ENCODE results near the gene GABRP. TPM values are rescaled to one million over a fixed set of nuclear protein-coding genes. Genes with fewer than 3 reads are reported as not detected.
"Not testable (repeated sequence)": the region's sequence is repeated elsewhere in the genome, so short reads cannot be mapped to it uniquely, and the experiment has no call there.

Gene GABRP
- total RNA-seq, 1 donor from 2014 or later = 31.4 TPM

GRCh38 chr5:170792878-170793277 is 9.4 kb downstream of the GABRP start:
- no peak for DNase-seq

DNA sequence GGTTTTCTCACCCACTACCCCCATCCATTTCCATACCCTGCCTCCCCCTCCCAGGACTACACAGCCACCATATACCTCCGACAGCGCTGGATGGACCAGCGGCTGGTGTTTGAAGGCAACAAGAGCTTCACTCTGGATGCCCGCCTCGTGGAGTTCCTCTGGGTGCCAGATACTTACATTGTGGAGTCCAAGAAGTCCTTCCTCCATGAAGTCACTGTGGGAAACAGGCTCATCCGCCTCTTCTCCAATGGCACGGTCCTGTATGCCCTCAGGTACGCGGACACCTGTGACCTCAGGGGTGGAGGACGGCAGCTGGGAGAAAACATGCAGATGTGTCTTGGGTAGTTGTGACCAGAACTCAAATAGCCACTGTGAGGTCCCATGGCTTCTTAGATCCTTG is 11.6 kb downstream of the GABRP start:
- DNase-seq = no peak

- DNase-seq = no peak
Observed at GRCh38 chr5:170805666-170806065, 22.1 kb downstream of the GABRP start.

GRCh38 chr5:170809551-170809950 is 26.0 kb downstream of the GABRP start:
- DNase-seq = no peak

GRCh38 chr5:170811719-170812118 is 28.2 kb downstream of the GABRP start:
- DNase-seq = no peak

- DNase-seq = no peak
Observed at GRCh38 chr5:170813231-170813630, 29.7 kb downstream of the GABRP start.

GRCh38 chr5:170817195-170817594 is 33.7 kb downstream of the GABRP start:
- DNase-seq = no peak

DNA sequence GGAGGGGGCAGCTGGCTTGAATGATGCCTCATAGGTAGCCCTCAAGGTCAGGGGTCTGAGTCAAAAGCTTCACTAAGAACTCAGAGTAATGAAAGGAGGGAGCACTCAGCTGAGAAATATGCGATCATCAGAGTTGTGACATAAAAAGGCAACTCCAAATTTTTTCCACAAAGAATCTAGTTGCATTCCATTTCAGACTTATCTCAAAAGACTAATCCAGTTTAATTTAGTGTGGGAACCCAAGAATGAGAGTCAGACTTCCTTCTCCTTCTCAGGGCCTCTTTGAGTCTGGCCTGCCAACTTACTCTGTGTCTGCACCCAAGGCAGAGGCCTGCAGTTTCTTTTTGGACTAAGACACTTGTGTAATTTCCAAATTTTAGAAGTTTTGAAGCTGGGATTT is 34.7 kb downstream of the GABRP start:
- DNase-seq = no peak

DNA sequence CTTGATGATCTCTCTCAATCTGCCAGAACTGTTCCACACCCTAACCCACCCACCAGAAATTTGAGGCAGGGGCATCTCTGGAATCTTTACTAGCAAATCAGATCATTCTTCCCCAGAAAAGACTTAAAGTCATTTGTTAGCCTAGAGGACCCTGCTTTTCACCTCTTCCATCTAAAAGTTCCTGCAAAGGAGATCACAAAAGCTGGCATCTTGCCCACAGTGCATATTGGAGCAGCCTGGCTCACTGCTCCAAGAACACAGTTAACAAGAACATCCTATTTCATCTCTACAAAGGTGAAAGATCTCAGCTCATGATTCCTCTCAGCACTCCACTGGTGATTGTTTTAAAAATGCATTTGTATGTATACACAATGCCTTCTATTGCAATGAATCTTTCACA is 36.3 kb downstream of the GABRP start:
- DNase-seq = no peak

GRCh38 chr5:170821257-170821800 is 37.8 kb downstream of the GABRP start:
- no peak for DNase-seq

DNA sequence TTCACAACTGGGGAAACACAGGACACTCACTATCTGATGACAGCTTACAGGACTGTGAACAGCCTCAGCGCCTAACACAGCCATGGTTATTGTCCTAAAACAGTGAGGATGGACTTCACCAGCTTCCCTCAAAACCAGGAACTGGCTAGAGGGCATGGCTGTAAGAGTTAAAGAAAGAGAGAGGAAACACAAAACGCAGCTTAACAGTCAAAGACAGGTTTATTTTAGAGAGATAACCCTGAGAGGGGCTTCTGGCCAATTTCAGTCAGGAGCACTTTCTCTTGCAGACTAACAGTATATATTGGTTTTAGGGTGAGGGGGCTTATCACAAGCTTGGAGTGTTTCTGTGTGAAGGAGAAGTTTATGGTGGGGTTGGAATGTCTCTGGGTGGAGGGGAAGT is 42.6 kb downstream of the GABRP start:
- no peak for DNase-seq

GRCh38 chr5:170832241-170832640 is 48.7 kb downstream of the GABRP start:
- no peak for DNase-seq

DNA sequence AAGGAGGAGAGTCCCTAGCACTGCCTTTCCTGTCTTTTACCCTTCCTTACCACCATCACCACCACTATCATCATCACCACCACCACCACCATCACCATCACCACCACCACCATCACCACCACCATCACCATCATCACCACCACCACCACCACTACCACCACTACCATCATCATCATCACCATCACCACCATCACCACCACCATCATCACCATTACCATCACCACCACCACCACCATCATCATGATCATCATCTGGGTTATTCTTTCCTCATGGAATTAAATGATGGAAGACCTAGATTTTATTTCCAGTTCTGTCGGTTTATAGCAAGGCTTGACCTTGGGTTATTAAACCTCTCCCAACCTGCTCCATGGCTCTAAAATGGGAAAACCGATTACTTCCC is 50.5 kb downstream of the GABRP start:
- not testable (repeated sequence) for DNase-seq

DNA sequence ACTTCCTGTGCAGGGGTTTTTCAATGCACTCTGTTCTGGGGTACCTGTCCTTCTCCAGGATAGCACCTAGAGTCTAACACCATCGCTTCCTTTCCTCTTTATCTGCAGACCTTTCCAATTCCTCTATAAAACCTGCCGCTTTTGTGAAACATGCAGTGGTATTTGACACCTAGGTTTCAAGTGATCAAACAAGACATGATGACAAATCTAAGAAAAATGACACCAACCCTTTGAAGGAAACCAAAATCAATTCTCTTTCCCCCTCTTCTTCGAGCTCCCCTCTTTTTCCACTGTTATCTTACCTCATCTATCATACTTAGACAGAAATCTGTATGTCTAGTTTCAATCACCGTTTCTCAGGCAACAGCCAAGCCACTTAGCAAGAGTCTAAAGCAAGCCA is 52.7 kb downstream of the GABRP start:
- DNase-seq = no peak

- no peak for DNase-seq
Observed at GRCh38 chr5:170843870-170844269, 60.3 kb downstream of the GABRP start.

GRCh38 chr5:170844651-170845050 is 61.1 kb downstream of the GABRP start:
- no peak for DNase-seq

- DNase-seq = no peak
Observed at GRCh38 chr5:170846416-170846815, 62.9 kb downstream of the GABRP start.

DNA sequence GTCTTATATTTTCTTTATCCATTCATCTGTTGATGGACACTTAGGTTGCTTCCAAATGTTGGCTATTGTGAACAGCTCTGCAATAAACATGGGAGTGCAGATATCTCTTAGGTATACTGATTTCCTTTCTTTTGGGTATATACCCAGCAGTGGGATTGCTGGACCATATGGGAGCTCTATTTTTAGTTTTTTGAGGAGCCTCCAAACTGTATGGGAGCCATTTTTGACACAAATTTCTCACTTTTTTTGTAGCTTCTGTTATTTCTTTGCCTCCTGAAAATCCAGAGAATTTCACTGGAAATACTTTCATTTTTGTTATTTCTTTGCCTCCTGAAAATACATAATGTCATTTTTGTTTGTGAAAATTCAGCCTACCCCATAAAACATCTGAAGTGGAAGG is 63.3 kb downstream of the GABRP start:
- DNase-seq = no peak

DNA sequence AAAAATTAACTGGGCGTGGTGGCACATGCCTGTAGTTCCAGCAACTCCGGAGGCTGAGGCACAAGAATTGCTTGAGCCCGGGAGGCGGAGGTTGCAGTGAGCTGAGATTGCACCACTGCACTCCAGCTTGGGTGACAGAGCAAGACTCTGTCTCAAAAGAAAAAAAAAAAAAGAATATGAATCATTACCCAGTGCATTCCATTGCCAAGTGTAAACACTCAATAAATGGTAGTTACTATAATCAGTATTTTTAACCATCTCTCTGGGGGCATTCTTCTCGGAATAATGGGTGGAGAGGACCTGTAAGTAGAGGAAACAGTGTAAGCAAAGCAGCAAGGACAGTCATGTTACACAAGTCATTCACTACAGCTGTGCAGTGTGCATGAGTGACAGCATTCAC is 64.5 kb downstream of the GABRP start:
- DNase-seq = no peak

DNA sequence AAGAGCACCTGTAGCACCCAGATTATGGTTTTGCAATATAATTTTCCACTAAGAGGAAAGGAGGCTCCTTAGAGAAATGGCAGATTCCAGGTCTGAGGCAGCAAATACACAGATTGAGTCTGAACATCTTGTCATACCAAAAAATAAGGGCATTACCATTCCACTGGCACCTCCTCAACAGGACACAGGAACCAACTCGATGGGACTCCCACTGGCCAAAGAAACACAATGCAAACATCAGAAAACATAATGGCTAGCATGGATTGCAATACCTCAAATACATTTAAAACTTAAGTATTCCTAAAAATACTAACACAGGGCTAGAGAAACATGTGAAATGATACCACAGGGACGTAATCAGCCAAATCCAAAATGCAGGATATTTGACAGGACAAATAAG is 65.8 kb downstream of the GABRP start:
- no peak for DNase-seq

- DNase-seq = no peak
Observed at GRCh38 chr5:170854566-170854965, 71.0 kb downstream of the GABRP start.

DNA sequence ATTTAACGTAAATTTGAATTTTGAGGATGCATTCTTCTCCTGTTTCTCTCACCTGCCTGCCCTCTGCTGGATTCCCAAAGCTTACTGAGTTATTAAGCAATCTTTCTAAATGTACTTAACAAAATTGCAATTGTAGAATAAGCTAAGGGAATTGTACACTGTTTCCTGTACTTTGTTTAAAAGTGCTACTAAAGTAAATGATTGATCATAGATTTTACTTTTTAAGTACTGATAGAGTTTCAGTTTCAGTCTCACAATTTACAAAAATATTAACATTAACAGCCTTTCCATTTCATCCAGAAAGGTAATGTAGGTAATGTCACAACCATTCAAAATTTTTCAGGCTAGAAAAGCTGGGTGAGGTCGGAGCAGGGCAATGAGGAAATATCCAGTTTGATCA is 73.5 kb downstream of the GABRP start:
- no peak for DNase-seq

GRCh38 chr5:170860415-170860814 is 76.9 kb downstream of the GABRP start:
- no peak for DNase-seq

- no peak for DNase-seq
Observed at GRCh38 chr5:170860818-170861666, 77.5 kb downstream of the GABRP start.

GRCh38 chr5:170861667-170861916 is 78.1 kb downstream of the GABRP start:
- no peak for DNase-seq

All from skin of body (tissue), 2 donors.